BJ (cell line): ENCODE measurements around the gene CCM2. TPM values are rescaled to one million over a fixed set of nuclear protein-coding genes. Genes with fewer than 3 reads are reported as not detected.

ENCODE experiments used
- CTCF ChIA-PET: fragments of 350-600 bp; formaldehyde crosslinking; extraction: SDS; loops from one replicate; lab custom pipeline; 2021; ENCODE audit warnings: antibody characterized with exemption, inconsistent platforms; lab: Yijun Ruan, JAX
- POLR2A ChIA-PET: fragments of 300-600 bp; sonication (Branson Sonifier 250); formaldehyde crosslinking; extraction: SDS; loops from one replicate; lab custom pipeline; 2021; ENCODE audit warnings: antibody characterized with exemption; lab: Charles Lee
- DNase-seq: peaks from one replicate; pipeline ENCODE4 v3.0.0-alpha.2; 2011; ENCODE audit warnings: low read depth
- H3K27me3 ChIP-seq: 2 replicates; pipeline ENCODE4 v1.6.0; 2011; ENCODE audit warnings: low read length; ENCODE audit not compliant: control insufficient read depth, insufficient read depth
- H3K36me3 ChIP-seq: 2 replicates; pipeline ENCODE4 v1.5.1; 2011; ENCODE audit warnings: low read length; ENCODE audit not compliant: control insufficient read depth, insufficient read depth
- H3K4me3 ChIP-seq: 2 replicates; pipeline ENCODE4 v1.5.1; 2011; ENCODE audit warnings: low read depth, mild to moderate bottlenecking, control low read depth, low read length
- polyA plus RNA-seq: library from polyadenylated mRNA; depleted of rRNA; stranded (reverse); fragments of >200 nt; gene quantifications from 2 replicates; pipeline ENCODE4 v1.2.3, GENCODE V29; 2011
- TF ChIP-seq, protein P1 (sequence below): IDR thresholded peaks from 2 replicates; pipeline ENCODE4 v1.5.1; 2011; ENCODE audit warnings: low read depth, mild to moderate bottlenecking, control low read depth, inconsistent platforms, low read length, moderate library complexity; ENCODE audit not compliant: insufficient read depth

CCM2 gene
- polyA plus RNA-seq, 1 experiment, result 48.2 TPM

DNA sequence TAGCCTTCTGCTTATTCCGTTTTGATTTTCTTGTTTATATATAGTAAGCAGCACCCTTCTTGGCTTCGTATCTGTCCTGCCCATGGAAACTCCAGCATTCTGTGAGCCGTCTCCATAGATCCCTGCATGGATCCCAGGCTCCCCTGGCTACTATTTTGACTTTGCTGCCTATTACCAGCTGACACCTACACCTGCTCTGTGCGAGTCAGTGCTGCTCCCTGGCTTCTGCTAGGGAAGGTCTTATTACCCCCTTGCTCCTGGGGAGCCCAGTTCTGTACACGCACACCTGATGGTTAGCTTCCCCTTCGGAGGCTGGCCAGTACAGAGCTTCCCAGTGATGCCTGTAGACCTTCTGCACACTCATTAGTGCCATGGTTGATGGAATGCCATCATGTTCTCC lies 53.4 kb downstream of the CCM2 start:
- Histone ChIP-seq H3K36me3 (no peaks in the 10 kb centered on the region; the same call in 1 of the 2 replicates), H3K27me3 (no peaks in the 10 kb centered on the region), H3K4me3 (no peak overlapping the region)
- POLR2A ChIA-PET, result no interaction called here
- no peak for DNase-seq
- TF ChIP-seq, protein P1, sequence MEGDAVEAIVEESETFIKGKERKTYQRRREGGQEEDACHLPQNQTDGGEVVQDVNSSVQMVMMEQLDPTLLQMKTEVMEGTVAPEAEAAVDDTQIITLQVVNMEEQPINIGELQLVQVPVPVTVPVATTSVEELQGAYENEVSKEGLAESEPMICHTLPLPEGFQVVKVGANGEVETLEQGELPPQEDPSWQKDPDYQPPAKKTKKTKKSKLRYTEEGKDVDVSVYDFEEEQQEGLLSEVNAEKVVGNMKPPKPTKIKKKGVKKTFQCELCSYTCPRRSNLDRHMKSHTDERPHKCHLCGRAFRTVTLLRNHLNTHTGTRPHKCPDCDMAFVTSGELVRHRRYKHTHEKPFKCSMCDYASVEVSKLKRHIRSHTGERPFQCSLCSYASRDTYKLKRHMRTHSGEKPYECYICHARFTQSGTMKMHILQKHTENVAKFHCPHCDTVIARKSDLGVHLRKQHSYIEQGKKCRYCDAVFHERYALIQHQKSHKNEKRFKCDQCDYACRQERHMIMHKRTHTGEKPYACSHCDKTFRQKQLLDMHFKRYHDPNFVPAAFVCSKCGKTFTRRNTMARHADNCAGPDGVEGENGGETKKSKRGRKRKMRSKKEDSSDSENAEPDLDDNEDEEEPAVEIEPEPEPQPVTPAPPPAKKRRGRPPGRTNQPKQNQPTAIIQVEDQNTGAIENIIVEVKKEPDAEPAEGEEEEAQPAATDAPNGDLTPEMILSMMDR, result no peak
- CTCF ChIA-PET, result no interaction called here

DNA sequence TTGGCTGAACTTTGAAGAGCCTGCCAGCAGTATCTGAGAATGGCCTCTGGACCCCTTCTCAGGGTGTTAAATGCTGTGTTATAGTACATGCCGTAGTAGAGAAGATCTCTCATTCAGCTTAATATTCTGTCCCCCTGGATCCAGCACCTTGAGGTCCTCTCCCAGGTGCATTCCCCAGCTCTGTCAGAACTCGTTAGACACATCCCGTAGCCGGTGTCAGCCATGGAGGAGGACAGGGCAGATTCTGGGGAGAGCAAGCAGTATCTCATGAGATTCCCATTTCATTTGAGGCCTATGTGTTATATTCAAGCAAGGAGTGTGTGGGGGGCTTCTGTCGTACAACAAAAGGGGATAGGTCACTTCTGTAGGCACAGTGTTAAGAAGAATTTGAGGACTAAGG lies 53.9 kb downstream of the CCM2 start:
- ChIA-PET CTCF (no interaction called here), POLR2A (no interaction called here)
- no peak for DNase-seq
- H3K27me3 ChIP-seq, result no peaks in the 10 kb centered on the region
- H3K4me3 ChIP-seq, result no peak overlapping the region
- no peaks in the 10 kb centered on the region; the same call in 1 of the 2 replicates for H3K36me3 ChIP-seq
- TF ChIP-seq, protein P1, result no peak

DNA sequence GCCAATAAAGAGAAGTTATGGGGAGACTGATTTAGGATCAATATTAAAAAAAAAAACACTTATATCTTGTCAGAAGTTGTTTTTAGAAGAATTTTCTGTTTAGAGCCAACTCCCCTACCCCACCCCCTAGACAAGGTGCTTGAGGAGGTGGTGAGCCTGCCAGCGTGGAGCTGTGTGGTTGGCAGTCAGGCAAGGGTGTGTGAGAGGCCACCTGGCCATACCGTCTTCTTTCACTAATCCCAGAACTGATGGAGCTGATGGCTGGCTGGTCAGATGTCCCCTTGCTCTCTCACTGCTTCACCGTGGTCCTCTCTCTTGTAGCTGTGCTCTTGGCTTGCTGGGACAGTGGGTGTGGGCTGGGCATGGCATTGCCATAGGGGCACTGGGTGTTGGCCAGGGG lies 54.4 kb downstream of the CCM2 start:
- ChIA-PET CTCF (no interaction called here), POLR2A (no interaction called here)
- Histone ChIP-seq H3K27me3 (no peaks in the 10 kb centered on the region), H3K4me3 (no peak overlapping the region), H3K36me3 (no peaks in the 10 kb centered on the region; the same call in 1 of the 2 replicates)
- DNase-seq, result no peak
- TF ChIP-seq, protein P1, result no peak

DNA sequence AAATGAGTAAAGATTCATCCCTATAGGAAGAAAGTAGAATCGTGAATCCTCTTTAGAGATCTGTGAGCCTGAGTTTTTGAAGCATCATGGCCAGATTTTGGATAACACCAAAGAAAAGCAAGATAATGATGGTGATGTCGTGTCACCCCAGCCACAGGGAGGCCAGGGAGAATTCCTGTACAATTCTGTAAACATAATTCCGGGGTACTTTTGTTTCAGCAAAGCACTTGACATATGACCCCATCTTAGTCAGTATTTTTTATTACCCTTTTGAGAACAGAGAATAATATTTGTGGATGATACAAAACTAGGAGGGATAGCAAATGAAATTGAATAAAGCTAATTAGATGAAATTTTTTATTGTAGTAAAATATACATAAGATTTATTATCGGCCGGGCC lies 55.0 kb downstream of the CCM2 start:
- no peak overlapping the region for H3K4me3 ChIP-seq
- ChIA-PET CTCF (no interaction called here), POLR2A (no interaction called here)
- TF ChIP-seq, protein P1, result no peak
- H3K36me3 ChIP-seq, result no peaks in the 10 kb centered on the region; the same call in 1 of the 2 replicates
- H3K27me3 ChIP-seq, result no peaks in the 10 kb centered on the region
- no peak for DNase-seq

DNA sequence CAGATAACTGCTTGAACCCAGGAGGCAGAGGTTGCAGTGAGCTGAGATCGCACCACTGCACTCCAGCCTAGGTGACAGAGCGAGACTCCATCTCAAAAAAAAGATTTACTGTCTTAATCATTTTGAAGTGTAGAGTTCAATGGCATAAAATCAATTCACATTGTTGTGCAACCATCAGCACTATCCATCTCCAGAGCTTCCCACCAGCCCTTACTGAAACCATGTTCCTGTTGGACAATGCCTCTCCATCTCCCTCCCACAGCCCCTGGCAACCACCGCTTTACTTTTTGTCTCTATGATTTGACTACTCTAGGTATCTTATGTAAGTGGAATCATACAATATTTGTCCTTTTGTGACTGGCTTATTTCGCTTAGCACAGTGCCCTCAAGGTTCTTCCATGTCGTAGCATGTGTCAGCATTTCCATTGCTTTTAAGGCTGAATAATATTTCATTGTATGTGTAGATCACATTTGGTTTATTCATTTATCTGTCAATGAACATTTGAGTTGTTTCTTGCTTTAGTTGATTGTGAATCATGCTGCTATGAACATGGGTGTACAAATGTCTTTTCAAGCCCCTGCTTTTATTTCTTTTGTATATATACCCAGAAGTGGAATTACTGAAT lies 55.7 kb downstream of the CCM2 start:
- ChIA-PET CTCF (no interaction called here), POLR2A (no interaction called here)
- TF ChIP-seq, protein P1, result no peak
- Histone ChIP-seq H3K27me3 (no peaks in the 10 kb centered on the region), H3K36me3 (no peaks in the 10 kb centered on the region; the same call in 1 of the 2 replicates), H3K4me3 (no peak overlapping the region)
- no peak for DNase-seq
